Right kidney (tissue), 1 donor: ENCODE results near the gene TNIP2.
"Not testable (repeated sequence)": the region's sequence is repeated elsewhere in the genome, so short reads cannot be mapped to it uniquely, and the experiment has no call there.

ENCODE experiments used
- DNase-seq: peaks from one replicate; pipeline ENCODE4 v3.0.0-alpha.2; 2016

TNIP2 gene

DNA sequence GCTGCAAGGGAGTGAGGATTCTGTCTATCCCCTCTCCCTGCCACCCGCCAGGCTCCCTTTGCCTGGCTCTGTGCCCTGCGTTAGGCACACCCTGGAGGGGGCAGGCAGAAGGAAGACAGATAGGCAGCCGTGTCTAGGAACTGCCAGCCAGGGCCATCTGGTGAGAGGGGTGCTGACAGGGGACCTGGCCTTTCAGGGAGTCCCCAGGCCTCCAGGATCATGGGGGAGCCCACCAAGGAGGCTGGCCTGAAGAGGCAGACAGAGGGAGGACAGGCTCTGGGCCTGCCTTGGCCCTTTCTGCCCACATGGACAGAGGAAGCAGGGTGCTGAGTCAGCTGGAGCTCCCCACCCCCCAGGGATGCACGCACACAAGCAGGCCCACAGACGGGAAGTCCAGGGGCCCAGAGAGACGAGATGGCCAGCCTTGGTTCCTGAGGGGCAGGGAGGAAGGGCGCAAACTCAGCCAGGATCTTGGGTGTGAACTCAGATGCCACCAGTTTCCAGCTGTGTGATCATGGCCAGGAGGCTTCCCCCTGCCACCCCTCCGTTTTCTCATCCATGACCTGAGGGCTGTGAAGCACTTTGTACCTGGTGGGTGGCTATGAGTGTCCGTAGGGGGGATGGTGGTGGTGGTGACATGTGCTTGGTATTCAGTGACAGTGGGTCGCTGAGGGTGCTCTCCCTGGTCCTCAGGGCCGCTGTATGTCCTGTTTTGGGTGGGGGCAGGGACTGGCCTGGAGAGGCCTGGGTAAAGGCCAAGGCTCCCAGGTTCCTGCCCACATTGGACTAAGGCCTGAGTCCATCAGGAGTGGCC, 38.6 kb upstream of the TNIP2 start:
- DNase-seq, result no peak

DNA sequence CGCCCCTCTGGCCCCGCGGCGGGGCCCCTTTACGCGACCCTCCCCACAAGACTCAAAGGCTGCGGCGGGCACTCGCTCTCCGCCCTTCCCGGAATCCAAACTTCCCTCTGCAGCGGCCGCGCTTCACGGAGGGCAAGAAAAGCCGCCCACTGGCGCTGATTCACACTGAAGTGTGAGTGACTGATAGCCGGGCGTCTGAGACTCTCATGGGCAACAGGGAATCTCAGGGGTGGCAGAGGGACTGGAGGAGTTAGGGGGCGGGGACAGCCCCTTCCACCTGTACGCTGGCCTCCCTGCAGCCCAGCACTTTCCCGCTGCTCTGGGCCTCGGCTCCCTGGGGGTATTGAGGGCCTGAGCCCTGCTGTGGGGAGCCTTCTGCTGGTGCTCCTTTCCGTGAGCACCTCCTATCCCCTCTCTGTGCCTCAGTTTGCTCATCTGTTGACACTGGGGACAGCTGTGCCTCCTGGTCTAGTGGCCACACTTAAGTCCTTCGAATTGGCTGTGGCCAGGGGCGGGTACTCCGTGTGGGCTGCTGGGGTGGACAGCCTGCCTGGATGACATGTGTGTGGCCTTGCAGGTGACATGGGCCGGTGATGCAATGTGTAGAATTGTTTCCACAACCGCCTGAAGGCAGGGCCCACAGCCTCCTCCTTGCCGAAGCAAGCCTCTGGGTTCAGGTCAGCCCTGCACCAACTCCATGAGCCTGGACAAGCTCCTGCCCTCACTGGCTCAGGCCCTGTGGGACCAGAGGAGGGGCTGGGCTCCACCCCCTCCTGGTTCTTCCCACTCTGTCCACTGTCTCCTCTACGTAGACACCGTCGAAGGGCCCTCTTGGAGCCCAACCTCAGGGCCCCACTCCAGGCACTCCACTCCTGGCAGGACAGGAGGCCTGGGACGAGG, 37.7 kb upstream of the TNIP2 start:
- DNase-seq, result no peak

DNA sequence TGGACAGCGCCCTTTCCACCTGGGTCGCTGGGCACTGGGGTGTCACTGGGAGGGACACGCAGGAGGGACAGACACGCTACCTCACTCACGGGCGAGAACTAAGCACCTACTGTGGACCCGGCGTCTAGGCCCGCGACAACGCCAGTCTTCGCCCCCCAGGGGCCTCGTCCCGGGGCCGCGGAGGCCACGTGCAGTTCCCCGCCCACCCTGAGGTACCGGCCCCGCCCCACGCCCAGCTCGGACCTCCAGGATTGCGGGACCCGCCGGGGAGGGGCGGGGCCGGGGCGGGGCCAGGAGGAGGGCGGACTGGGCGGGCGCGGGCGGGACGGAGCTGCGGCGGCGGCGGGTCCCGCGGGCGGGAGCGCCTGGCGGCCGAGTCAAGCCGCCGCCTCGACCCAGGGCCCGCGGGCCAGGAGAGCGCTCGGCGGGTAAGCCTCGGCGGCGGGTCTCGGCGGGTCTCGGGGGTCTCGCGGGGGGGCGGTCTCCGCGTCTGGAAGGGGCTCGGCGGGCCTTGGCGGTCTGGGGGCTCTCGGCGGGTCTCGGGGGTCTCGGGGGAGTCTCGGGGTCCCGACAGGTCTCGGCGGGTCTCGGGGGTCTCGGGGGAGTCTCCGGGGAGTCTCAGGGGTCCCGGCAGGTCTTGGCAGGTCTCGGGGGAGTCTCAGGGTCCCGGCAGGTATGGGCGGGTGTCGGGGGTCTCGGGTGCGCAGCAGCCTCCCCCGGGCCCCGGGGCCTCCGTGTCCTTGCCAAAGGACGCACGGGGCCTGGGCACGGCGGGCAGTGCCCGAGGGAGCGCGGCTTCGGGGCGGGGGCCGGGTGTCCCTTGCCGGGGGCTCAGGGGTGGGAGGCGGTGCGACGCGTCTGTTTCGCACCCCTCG, 36.8 kb upstream of the TNIP2 start, which contains the start of gene SH3BP2:
Gene SH3BP2 (plus strand): TSS at position 375 of the 875 bp plus-strand sequence. CDS start 27,533 bp downstream, outside the sequence.
- no peak for DNase-seq

DNA sequence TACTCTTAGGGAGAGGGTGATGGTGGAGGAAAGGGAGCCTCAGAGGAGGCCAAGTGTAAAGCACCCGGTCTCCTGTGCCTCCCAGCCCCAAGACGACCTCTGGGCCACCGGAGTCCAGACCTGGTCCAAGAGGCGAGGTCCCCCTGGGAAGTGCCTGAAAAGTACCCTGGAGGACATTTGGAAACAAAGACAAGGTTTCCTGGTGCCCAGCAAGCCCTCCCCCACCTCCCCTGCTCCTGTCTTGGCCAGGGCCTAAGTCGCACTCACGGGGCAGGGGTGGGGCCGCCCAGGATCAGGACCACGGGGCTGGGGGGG, 36.2 kb upstream of the TNIP2 start:
- DNase-seq, result no peak

DNA sequence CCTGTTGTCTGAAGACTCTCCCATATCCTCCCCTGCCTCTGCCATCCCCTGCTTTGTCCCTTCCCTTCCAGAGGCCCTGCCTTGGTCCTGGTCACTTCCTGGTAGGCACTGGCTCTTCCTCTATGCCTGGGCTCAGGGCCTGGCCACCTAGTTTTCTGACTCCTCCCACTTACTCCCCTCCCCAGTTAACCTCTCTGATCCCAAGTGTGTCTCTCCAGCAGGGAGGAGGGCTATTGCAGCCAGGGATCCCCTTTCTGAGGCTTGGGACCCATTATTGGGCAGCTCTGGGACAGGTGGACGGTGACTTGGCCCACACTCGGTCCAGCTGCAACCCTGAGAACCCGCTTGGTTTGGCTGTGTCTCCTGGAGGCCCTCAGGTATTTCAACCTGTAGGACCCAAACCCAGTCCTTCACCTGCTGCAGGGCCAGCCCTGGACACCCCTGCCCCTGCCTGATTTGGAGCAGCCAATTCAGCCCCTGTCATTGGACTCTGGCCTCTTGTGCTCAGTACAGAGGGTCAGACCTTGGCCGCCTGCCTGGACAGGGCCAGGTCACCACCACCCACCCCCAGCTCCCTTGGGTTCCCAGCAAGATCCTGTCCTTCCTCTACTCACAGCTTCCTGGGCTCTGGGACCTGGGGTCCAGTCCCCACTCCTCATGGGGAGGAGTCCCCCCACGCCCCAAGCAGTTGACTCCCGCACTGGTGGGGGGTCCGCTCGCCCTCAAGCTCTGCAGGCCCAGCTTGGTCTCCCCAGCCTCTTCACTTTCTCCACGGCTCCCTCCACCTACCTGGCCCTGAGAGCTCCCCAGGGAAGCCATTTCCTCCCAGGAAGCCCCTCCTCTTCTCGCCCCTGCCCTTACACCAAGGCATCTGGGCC, 35.6 kb upstream of the TNIP2 start:
- DNase-seq, result no peak

- DNase-seq, result no peak
Observed at GRCh38 chr4:2790583-2791517, 34.7 kb upstream of the TNIP2 start.

DNA sequence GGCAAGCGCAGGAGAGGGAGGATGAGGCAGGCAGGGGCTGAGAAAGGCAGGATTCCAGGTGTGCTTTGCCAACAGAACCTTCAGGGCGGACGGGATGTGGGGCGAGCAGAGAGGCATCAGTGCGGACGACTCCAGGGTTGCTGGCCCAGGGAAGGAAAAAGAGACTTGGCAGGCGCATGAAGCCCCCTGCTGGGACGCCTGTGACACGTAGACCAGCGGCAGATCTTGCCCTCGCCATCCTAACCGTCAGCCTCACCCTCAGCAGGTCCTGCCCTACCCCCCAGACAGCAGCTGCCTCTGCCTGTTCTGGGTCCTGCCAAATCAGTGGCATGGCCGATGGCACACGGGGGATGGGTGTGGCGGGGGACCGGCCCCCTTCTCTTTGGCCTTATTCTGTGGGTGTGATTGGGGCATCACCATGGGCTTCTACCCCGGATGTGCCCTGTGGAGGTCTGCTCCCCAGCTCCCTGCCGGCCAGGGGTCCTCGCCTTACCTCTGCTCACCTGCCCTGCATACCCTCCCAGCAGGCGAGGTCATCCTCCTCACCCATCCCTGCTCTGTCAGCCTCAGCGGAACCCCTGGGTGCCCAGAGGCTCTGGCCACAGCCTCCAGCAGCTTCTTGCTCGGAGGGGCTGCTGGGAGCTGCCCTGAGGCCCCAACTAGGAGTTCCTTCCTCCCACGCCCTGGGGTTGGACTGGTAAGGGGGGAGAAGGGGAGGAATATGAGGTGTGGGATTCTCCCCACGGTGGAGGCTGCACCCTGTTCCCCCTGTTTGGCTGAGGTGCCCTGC, 33.9 kb upstream of the TNIP2 start:
- no peak for DNase-seq

DNA sequence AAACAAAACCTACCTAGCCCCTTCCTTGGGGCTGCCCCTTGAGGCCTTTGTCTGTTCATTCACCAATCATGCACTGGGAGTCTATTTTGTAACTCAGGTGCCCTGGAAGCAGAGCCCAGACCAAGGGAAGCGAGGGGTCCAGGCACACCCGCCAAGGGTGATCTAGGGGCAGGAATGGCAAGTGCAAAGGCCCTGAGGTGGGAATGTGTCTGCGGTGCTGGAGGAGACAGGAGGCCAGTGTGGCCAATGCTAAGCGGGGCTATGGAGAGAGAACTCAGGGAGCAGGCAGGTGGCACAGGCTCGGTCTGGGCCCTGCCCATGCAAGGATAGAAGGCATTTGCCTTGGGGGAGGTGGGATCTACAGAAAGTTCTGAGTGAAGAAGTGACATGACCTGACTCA, 33.2 kb upstream of the TNIP2 start:
- no peak for DNase-seq

GRCh38 chr4:2788532-2789103, 32.5 kb upstream of the TNIP2 start:
- DNase-seq, result no peak

DNA sequence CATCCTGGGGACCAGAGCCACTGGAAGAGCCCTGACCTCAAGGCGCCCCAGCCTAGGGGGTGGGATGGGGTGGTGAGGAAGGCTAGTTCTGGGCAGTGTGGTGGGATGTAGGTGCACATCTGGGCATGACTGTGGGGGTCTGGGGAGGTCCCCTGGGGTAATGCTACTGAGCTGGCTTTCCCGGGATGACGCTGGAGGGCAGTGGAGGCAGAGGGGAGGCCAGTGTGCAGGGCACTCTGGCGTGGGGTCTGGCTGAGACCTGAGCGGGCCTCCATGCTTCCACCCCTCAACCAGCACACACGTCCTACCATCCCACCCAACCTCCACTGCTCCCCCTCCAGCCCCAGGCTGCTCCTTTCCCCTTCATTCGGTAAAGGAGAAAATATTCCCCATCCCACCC, 32.0 kb upstream of the TNIP2 start:
- DNase-seq, result no peak

DNA sequence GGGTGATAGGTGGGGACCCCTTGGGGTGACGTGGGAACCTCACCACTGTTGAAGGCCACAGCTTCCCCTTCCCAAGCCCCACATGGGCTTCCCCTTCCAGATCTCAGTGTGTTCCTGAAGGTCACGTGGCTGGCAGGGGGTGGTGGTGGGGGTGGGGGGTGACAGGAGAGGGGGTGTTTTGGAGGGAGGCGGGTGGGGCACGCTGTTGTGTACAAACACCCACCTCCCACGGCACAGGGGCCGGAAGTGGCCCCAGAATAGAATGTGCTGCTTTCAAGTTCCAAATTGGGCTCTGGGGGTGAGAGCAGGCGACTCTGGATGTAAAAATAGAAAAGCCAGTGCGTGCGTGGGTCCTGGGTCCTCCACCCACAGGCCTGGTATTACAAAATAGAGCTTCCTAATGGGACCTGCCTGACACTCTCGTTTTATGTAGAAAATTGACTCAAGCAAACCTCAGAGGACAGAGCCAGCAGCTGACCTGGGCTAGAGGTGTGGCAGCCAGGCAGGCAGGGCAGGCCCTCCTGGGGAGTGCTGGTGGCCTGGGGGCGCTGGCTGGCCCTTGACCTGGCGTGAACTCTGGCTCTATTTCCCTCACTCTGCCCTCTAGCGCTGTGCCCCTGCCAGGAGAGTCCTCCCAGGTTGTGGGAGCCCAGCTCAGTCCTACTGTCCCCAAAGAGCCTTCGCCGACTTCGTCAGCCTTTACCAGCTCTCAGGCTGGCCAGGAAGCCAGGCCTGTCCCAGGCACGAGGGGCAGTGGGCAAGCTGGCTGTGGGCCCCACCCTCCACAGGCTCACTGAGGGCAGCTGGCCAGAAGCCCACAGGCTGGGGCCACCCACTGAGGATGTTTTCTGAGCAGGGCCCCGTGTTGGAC, 31.3 kb upstream of the TNIP2 start:
- no peak for DNase-seq

DNA sequence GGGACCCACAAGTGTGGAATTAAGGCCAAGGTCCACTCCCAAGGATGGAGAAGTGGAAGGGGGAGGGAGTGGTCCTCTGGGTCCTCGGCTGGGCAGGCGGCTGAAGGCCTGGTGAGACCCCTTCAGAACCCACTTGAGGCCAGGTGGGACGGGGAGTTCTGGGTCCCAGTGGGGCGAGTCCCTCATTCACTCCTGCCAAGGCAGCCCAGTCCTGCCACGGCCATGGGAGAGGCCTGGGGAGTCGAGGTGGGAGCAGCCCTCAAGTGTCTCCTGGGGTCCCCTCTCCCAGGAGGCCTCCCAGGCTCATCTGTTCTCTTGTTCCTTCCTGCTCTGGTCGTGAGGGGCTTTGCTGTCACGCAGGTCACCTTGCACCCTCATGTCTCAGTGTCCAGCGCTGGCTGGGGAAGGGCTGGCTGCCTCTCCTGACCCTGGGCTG, 30.7 kb upstream of the TNIP2 start:
- DNase-seq, result no peak

GRCh38 chr4:2786152-2786671, 30.1 kb upstream of the TNIP2 start:
- DNase-seq, result no peak

DNA sequence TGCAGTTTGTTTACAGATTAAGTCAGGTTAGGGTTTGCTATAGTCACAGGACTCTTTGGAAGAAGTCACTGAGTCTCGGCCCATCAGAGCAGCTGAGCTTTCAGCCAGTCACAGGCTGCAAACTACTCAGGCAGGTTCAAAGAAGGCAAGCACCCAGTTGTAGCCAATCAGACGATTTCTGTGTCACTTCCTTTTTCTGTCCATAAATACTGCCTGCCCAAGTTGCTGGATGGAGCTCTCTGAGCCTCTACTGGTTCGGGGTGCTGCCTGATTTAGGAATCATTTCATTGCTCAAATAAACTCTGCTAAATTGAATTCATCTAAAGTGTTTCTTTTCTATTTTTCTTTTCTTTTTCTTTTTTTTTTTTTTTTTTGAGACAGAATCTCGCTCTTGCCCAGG, 29.5 kb upstream of the TNIP2 start:
- DNase-seq, result no peak

DNA sequence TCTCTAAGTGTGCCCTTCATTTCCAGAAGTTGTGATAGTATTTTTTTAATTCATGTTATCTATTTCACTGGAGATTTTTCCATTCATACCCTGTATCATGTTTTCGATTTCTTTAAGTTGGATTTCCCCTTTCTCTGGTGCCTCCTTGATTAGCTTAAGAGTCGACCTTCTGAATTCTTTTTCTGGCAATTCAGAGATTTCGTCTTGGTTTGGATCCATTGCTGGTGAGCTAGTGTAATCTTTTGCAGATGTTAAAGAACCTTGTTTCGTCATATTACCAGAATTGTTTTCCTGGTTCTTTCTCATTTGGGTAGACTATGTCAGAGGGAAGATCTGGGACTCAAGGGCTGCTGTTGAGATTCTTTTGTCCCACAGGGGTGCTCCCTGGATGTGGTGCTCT, 27.7 kb upstream of the TNIP2 start:
- no peak for DNase-seq

DNA sequence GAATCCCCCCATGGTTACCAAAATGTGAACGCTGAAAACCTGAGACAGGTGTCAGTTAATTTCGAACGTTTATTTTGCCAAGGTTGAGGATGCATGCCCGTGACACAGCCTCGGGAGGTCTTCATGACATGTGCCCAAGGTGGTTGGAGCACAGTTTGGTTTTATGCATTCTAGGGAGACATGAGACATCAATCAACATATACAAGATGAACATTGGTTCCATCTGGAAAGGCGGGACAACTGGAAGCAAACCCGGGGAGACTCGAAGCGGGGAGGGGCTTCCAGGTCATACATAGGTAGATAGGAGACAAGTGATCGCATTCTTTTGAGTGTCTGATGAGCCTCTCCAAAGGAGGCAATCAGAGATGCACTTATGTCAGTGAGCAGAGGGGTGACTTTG, 25.8 kb upstream of the TNIP2 start:
- DNase-seq, result no peak

DNA sequence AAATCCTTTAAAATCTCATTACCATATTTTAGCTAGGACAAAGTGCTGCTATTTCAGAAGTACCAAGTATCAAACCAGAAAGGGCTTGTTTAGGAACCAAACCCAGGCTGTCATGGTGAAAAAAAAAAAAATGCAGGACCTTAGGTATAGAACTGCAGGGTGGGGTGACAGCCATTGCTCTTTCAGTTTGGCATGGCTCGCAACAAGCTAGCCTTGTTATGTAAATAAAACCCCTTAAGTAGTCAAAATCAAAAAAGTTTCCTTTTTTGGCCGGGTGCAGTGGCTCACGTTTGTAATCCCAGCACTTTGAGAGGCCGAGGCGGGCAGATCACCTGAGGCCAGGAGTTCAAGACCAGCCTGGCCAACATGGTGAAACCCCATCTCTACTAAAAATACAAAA, 24.5 kb upstream of the TNIP2 start:
- not testable (repeated sequence) for DNase-seq

- DNase-seq, result no peak
Observed at GRCh38 chr4:2771264-2771663, 15.1 kb upstream of the TNIP2 start.
